ENCODE measurements around the gene STMN3. TPM values are rescaled to one million over a fixed set of nuclear protein-coding genes. Genes with fewer than 3 reads are reported as not detected.
"Not testable (repeated sequence)": the region's sequence is repeated elsewhere in the genome, so short reads cannot be mapped to it uniquely, and the experiment has no call there.

STMN3 gene
- total and polyA plus RNA-seq, 4 donors, result 0.42 to 2.9 (median 0.91) TPM

DNA sequence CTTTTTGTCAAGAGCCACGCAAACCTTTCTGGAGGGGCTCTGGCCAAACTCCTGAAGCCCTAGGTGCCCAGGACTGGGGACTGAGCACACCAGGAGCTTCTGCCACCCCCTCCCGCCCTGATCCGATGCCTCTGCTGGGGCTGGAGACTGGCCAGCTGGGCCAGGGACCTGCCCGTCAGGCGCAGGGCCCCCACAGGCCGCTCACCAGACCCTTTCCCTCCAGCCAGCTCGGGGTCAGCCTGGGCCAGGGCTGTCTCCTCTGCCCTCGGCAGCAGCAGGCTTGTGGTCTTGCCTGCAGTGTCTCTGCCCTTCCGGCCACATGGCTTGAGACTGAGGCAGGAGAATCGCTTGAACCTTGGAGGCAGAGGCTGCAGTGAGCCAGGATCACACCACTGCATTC, 19.4 kb upstream of the STMN3 start:
- Histone ChIP-seq H3K27ac (ENCODE audit: low read depth in 1 of 2, low read length in 2 of 2) (no peak overlapping the region), H3K4me3 (ENCODE audit: low read depth in 1 of 3, low read length in 3 of 3) (no peak overlapping the region), H3K9ac (ENCODE audit: low read depth in 1 of 2, low read length in 2 of 2) (no peak overlapping the region), H3K27me3 (ENCODE audit: control insufficient read depth in 4 of 4, insufficient read depth in 4 of 4, low read length in 3 of 4) (no peaks in the 10 kb centered on the region), H3K4me1 (ENCODE audit: control insufficient read depth in 4 of 4, insufficient read depth in 4 of 4, low read length in 3 of 4) (no peaks in the 10 kb centered on the region), H3K36me3 (ENCODE audit: control insufficient read depth in 4 of 4, insufficient read depth in 3 of 4, low read depth in 1 of 4, low read length in 3 of 4) (peaks cover 0 to 37% (median 12%) of the 10 kb centered on the region in 4 donors), H3K9me3 (ENCODE audit: control insufficient read depth in 4 of 4, low read length in 3 of 4) (no peaks in the 10 kb centered on the region)
- no peak for DNase-seq (ENCODE audit: low spot score)
- no peak for TF ChIP-seq EGR1 (IDR thresholded peaks at IDR 0.05; ENCODE audit: low read depth in 2 of 2)
- TF ChIP-seq, protein P1, sequence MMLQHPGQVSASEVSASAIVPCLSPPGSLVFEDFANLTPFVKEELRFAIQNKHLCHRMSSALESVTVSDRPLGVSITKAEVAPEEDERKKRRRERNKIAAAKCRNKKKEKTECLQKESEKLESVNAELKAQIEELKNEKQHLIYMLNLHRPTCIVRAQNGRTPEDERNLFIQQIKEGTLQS (IDR thresholded peaks at IDR 0.05), result no peak
- 93% methylated on average over 10 of the region's 10 CpGs for WGBS

GRCh38 chr20:63671695-63672094, 18.5 kb upstream of the STMN3 start:
- not testable (repeated sequence) for H3K4me3 ChIP-seq (ENCODE audit: low read depth in 1 of 3, low read length in 3 of 3); H3K9me3 ChIP-seq (ENCODE audit: control insufficient read depth in 4 of 4, low read length in 3 of 4); DNase-seq (ENCODE audit: low spot score); H3K9ac ChIP-seq (ENCODE audit: low read depth in 1 of 2, low read length in 2 of 2); H3K27me3 ChIP-seq (ENCODE audit: control insufficient read depth in 4 of 4, insufficient read depth in 4 of 4, low read length in 3 of 4); H3K27ac ChIP-seq (ENCODE audit: low read depth in 1 of 2, low read length in 2 of 2); H3K4me1 ChIP-seq (ENCODE audit: control insufficient read depth in 4 of 4, insufficient read depth in 4 of 4, low read length in 3 of 4)
- WGBS, result 98% methylated on average over 12 of the region's 12 CpGs
- H3K36me3 ChIP-seq (ENCODE audit: control insufficient read depth in 4 of 4, insufficient read depth in 3 of 4, low read depth in 1 of 4, low read length in 3 of 4), result peaks cover 4 to 40% (median 12%) of the 10 kb centered on the region in 4 donors

DNA sequence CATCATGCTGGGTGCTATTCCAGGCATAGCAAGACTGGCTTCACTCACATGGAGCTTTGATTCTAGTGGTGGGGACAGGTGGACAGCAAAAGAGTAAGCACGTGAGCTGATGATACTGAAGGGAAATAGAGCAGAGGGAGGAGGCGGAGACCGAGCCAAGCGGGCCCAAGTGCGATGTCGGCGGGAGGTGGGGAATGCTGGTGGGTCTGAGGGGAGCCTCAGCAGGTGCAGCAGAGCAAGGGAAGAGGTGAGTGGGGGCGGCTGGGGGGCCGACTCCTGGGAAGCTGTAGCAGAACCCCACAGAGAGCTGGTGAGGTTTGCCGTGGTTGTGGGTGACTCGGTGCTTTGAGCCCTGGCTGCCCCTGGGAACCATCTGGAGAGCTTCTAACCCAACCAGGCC, 15.1 kb upstream of the STMN3 start:
- Histone ChIP-seq H3K9me3 (ENCODE audit: control insufficient read depth in 4 of 4, low read length in 3 of 4) (no peaks in the 10 kb centered on the region), H3K36me3 (ENCODE audit: control insufficient read depth in 4 of 4, insufficient read depth in 3 of 4, low read depth in 1 of 4, low read length in 3 of 4) (peaks cover 6 to 33% (median 12%) of the 10 kb centered on the region in 4 donors), H3K9ac (ENCODE audit: low read depth in 1 of 2, low read length in 2 of 2) (no peak overlapping the region), H3K4me3 (ENCODE audit: low read depth in 1 of 3, low read length in 3 of 3) (no peak overlapping the region), H3K4me1 (ENCODE audit: control insufficient read depth in 4 of 4, insufficient read depth in 4 of 4, low read length in 3 of 4) (no peaks in the 10 kb centered on the region), H3K27ac (ENCODE audit: low read depth in 1 of 2, low read length in 2 of 2) (no peak overlapping the region), H3K27me3 (ENCODE audit: control insufficient read depth in 4 of 4, insufficient read depth in 4 of 4, low read length in 3 of 4) (no peaks in the 10 kb centered on the region)
- DNase-seq (ENCODE audit: low spot score), result no peak
- 97% methylated on average over 11 of the region's 11 CpGs for WGBS
- TF ChIP-seq TAF1 (conservative IDR thresholded peaks at IDR 0.05) (no peak), ZBTB33 (IDR thresholded peaks at IDR 0.05) (no peak), RAD21 (IDR thresholded peaks at IDR 0.05) (no peak), YY1 (IDR thresholded peaks at IDR 0.05) (no peak), HNF4A (conservative IDR thresholded peaks at IDR 0.05) (no peak), SP1 (IDR thresholded peaks at IDR 0.05) (no peak), GABPA (IDR thresholded peaks at IDR 0.05 in 1 of 2, conservative IDR thresholded peaks at IDR 0.05 in 1 of 2) (no peak), RXRA (IDR thresholded peaks at IDR 0.05) (no peak), EGR1 (IDR thresholded peaks at IDR 0.05; ENCODE audit: low read depth in 2 of 2) (no peak), HNF4G (IDR thresholded peaks at IDR 0.05) (no peak), FOXA1 (IDR thresholded peaks at IDR 0.05) (no peak), NR2F2 (IDR thresholded peaks at IDR 0.05) (no peak), FOXA2 (IDR thresholded peaks at IDR 0.05) (no peak)
- TF ChIP-seq, protein P2, sequence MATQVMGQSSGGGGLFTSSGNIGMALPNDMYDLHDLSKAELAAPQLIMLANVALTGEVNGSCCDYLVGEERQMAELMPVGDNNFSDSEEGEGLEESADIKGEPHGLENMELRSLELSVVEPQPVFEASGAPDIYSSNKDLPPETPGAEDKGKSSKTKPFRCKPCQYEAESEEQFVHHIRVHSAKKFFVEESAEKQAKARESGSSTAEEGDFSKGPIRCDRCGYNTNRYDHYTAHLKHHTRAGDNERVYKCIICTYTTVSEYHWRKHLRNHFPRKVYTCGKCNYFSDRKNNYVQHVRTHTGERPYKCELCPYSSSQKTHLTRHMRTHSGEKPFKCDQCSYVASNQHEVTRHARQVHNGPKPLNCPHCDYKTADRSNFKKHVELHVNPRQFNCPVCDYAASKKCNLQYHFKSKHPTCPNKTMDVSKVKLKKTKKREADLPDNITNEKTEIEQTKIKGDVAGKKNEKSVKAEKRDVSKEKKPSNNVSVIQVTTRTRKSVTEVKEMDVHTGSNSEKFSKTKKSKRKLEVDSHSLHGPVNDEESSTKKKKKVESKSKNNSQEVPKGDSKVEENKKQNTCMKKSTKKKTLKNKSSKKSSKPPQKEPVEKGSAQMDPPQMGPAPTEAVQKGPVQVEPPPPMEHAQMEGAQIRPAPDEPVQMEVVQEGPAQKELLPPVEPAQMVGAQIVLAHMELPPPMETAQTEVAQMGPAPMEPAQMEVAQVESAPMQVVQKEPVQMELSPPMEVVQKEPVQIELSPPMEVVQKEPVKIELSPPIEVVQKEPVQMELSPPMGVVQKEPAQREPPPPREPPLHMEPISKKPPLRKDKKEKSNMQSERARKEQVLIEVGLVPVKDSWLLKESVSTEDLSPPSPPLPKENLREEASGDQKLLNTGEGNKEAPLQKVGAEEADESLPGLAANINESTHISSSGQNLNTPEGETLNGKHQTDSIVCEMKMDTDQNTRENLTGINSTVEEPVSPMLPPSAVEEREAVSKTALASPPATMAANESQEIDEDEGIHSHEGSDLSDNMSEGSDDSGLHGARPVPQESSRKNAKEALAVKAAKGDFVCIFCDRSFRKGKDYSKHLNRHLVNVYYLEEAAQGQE (IDR thresholded peaks at IDR 0.05), result no peak
- TF ChIP-seq, protein P3, sequence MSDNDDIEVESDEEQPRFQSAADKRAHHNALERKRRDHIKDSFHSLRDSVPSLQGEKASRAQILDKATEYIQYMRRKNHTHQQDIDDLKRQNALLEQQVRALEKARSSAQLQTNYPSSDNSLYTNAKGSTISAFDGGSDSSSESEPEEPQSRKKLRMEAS (IDR thresholded peaks at IDR 0.05), result no peak
- TF ChIP-seq, protein P4, sequence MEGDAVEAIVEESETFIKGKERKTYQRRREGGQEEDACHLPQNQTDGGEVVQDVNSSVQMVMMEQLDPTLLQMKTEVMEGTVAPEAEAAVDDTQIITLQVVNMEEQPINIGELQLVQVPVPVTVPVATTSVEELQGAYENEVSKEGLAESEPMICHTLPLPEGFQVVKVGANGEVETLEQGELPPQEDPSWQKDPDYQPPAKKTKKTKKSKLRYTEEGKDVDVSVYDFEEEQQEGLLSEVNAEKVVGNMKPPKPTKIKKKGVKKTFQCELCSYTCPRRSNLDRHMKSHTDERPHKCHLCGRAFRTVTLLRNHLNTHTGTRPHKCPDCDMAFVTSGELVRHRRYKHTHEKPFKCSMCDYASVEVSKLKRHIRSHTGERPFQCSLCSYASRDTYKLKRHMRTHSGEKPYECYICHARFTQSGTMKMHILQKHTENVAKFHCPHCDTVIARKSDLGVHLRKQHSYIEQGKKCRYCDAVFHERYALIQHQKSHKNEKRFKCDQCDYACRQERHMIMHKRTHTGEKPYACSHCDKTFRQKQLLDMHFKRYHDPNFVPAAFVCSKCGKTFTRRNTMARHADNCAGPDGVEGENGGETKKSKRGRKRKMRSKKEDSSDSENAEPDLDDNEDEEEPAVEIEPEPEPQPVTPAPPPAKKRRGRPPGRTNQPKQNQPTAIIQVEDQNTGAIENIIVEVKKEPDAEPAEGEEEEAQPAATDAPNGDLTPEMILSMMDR (IDR thresholded peaks at IDR 0.05; ENCODE audit: low read depth, low read length, missing input control), result no peak
- TF ChIP-seq, protein P1 (IDR thresholded peaks at IDR 0.05), result no peak
